CD4-positive, CD25-positive, alpha-beta regulatory T cell (primary cell): ENCODE results near the gene GTPBP2. TPM values are rescaled to one million over a fixed set of nuclear protein-coding genes. Genes with fewer than 3 reads are reported as not detected.

Experiments used
- ATAC-seq, 2 donors: fragments of 150-1000 bp; cut with Tn5 transposase; one replicate each; pipeline ENCODE4 v1.10.0; 2021; ENCODE audit warnings: low read depth in 2 of 2, moderate number of reproducible peaks in 2 of 2, moderate library complexity in 1 of 2
- DNase-seq, 3 donors: peaks; one replicate each; pipeline versions ENCODE4 v3.0.0 to v3.0.0-alpha.2; 2012 to 2022; ENCODE audit warnings: mixed read lengths in 1 of 3
- H3K27ac ChIP-seq: one replicate; pipeline ENCODE4 v1.7.0; 2013; ENCODE audit warnings: mild to moderate bottlenecking, low read length; ENCODE audit not compliant: insufficient read depth, poor library complexity, severe bottlenecking
- H3K27me3 ChIP-seq: one replicate; pipeline ENCODE4 v1.7.0; 2013; ENCODE audit warnings: low read length; ENCODE audit not compliant: control insufficient read depth, insufficient read depth
- H3K36me3 ChIP-seq: one replicate; pipeline ENCODE4 v1.7.0; 2013; ENCODE audit warnings: mild to moderate bottlenecking, low read length, moderate library complexity; ENCODE audit not compliant: control insufficient read depth, insufficient read depth
- H3K4me1 ChIP-seq: 2 replicates; pipeline ENCODE4 v1.7.0; 2013; ENCODE audit warnings: mild to moderate bottlenecking, low read length; ENCODE audit not compliant: insufficient read depth, control insufficient read depth, poor library complexity, severe bottlenecking
- H3K4me3 ChIP-seq: one replicate; pipeline ENCODE4 v1.7.0; 2013; ENCODE audit warnings: low read depth, mild to moderate bottlenecking, low read length, moderate library complexity
- H3K9me3 ChIP-seq, 2 experiments: 1 replicate in 1 of 2; 2 replicates in 1 of 2; pipeline ENCODE4 v1.7.0; 2013; ENCODE audit warnings: low read length in 2 of 2, mild to moderate bottlenecking in 1 of 2, moderate library complexity in 1 of 2; ENCODE audit not compliant: control insufficient read depth in 2 of 2
- H3K27ac Mint-ChIP-seq, 3 donors: one replicate each; pipeline ENCODE4 v1.8.0; 2020 to 2022; ENCODE audit warnings: mild to moderate bottlenecking in 3 of 3, mixed read lengths in 3 of 3, moderate library complexity in 2 of 3
- H3K27me3 Mint-ChIP-seq: one replicate; pipeline ENCODE4 v1.8.0; 2022; ENCODE audit warnings: mild to moderate bottlenecking, mixed read lengths
- H3K36me3 Mint-ChIP-seq: one replicate; pipeline ENCODE4 v1.8.0; 2020; ENCODE audit warnings: mixed read lengths
- H3K4me1 Mint-ChIP-seq, 4 donors: one replicate each; pipeline ENCODE4 v1.8.0; 2020 to 2022; ENCODE audit warnings: mixed read lengths in 4 of 4, mild to moderate bottlenecking in 1 of 4
- H3K4me3 Mint-ChIP-seq, 4 donors: one replicate each; pipeline ENCODE4 v1.8.0; 2020 to 2022; ENCODE audit warnings: mild to moderate bottlenecking in 4 of 4, mixed read lengths in 4 of 4, moderate library complexity in 3 of 4
- H3K9me3 Mint-ChIP-seq, 7 donors: one replicate each; pipeline ENCODE4 v1.8.0; 2020 to 2022; ENCODE audit warnings: mixed read lengths in 7 of 7, mild to moderate bottlenecking in 3 of 7, moderate library complexity in 2 of 7
- polyA plus RNA-seq, 4 donors: library from polyadenylated mRNA; unstranded; fragments of 300-500 nt; fragmentation: Illumina TruSeq; gene quantifications; one replicate each; pipeline ENCODE4 v1.2.3, GENCODE V29; 2021
- total RNA-seq: library from RNA; stranded (reverse); gene quantifications from one replicate; pipeline ENCODE4 v1.2.3, GENCODE V29; 2022

GTPBP2 gene, protein sequence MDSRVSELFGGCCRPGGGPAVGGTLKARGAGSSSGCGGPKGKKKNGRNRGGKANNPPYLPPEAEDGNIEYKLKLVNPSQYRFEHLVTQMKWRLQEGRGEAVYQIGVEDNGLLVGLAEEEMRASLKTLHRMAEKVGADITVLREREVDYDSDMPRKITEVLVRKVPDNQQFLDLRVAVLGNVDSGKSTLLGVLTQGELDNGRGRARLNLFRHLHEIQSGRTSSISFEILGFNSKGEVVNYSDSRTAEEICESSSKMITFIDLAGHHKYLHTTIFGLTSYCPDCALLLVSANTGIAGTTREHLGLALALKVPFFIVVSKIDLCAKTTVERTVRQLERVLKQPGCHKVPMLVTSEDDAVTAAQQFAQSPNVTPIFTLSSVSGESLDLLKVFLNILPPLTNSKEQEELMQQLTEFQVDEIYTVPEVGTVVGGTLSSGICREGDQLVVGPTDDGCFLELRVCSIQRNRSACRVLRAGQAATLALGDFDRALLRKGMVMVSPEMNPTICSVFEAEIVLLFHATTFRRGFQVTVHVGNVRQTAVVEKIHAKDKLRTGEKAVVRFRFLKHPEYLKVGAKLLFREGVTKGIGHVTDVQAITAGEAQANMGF
- 49.9 TPM for total RNA-seq
- 1 to 10 TPM; 1.5 to 4.0 (median 2.3) TPM for polyA plus RNA-seq

GRCh38 chr6:43629104-43629504 is at the start of gene GTPBP2:
Gene GTPBP2, minus strand, starts transcription at chr6:43629264. Its CDS starts 102 bp downstream, at chr6:43629162.
- peaks cover 23% of the 10 kb centered on the region for H3K36me3 ChIP-seq
- H3K4me3 Mint-ChIP-seq = peak within 1 kb of the TSS; percentile 99 to 100 (median 100)
- H3K27ac ChIP-seq = peak within 1 kb of the TSS; percentile 87
- H3K27me3 ChIP-seq = no peaks in the 10 kb centered on the region
- peaks cover 7% of the 10 kb centered on the region for H3K36me3 Mint-ChIP-seq
- peak within 1 kb of the TSS; percentile 93 to 98 (median 98) for H3K27ac Mint-ChIP-seq
- no peaks in the 10 kb centered on the region for H3K9me3 ChIP-seq
- H3K4me1 Mint-ChIP-seq = peaks cover 15 to 42% (median 28%) of the 10 kb centered on the region in 4 donors
- H3K9me3 Mint-ChIP-seq = no peaks in the 10 kb centered on the region
- ATAC-seq (peak; percentile 90 to 91), DNase-seq (peak; percentile 93 to 99 (median 97))
- H3K27me3 Mint-ChIP-seq = no peaks in the 10 kb centered on the region
- H3K4me3 ChIP-seq = peak within 1 kb of the TSS; percentile 89
- peaks cover 27% of the 10 kb centered on the region for H3K4me1 ChIP-seq

- H3K4me1 ChIP-seq = no peaks in the 10 kb centered on the region
- H3K9me3 ChIP-seq = no peaks in the 10 kb centered on the region
- no peak overlapping the region for H3K27ac Mint-ChIP-seq
- no peak overlapping the region for H3K4me3 Mint-ChIP-seq
- no peak overlapping the region for H3K4me3 ChIP-seq
- H3K27ac ChIP-seq = no peak overlapping the region
- H3K4me1 Mint-ChIP-seq = peaks cover 5 to 22% (median 16%) of the 10 kb centered on the region in 4 donors
- ATAC-seq = no peak
- H3K36me3 Mint-ChIP-seq = peaks cover 31% of the 10 kb centered on the region
- no peaks in the 10 kb centered on the region for H3K27me3 ChIP-seq
- DNase-seq = no peak
- H3K36me3 ChIP-seq = peaks cover 82% of the 10 kb centered on the region
- H3K27me3 Mint-ChIP-seq = no peaks in the 10 kb centered on the region
- H3K9me3 Mint-ChIP-seq = no peaks in the 10 kb centered on the region
These were observed 49.3 kb upstream of the GTPBP2 start for GRCh38 chr6:43678341-43678740.

- H3K27ac Mint-ChIP-seq = peak overlapping the region in 1 of 3 donors; percentile 59
These were observed 48.7 kb upstream of the GTPBP2 start for GRCh38 chr6:43677759-43678158.

GRCh38 chr6:43676962-43677606 is 48.0 kb upstream of the GTPBP2 start:
- no peak for ATAC-seq
- no peak for DNase-seq
- H3K4me3 Mint-ChIP-seq = no peak overlapping the region
- Histone ChIP-seq H3K4me1 (no peaks in the 10 kb centered on the region), H3K36me3 (peaks cover 89% of the 10 kb centered on the region), H3K27me3 (no peaks in the 10 kb centered on the region), H3K27ac (no peak overlapping the region), H3K9me3 (no peaks in the 10 kb centered on the region), H3K4me3 (no peak overlapping the region)
- H3K36me3 Mint-ChIP-seq = peaks cover 28% of the 10 kb centered on the region
- peaks cover 0 to 11% (median 6%) of the 10 kb centered on the region in 4 donors for H3K4me1 Mint-ChIP-seq
- H3K27me3 Mint-ChIP-seq = no peaks in the 10 kb centered on the region
- H3K9me3 Mint-ChIP-seq = no peaks in the 10 kb centered on the region
- H3K27ac Mint-ChIP-seq = peak overlapping the region in 1 of 3 donors; percentile 20

More at GRCh38 chr6:43677759-43678158, 48.7 kb upstream of the GTPBP2 start:
- Mint-ChIP-seq H3K4me1 (peaks cover 0 to 17% (median 10%) of the 10 kb centered on the region in 4 donors), H3K9me3 (no peaks in the 10 kb centered on the region), H3K27me3 (no peaks in the 10 kb centered on the region), H3K36me3 (peaks cover 28% of the 10 kb centered on the region), H3K4me3 (no peak overlapping the region)
- H3K4me3 ChIP-seq = no peak overlapping the region
- ATAC-seq (no peak), DNase-seq (no peak)
- H3K4me1 ChIP-seq = no peaks in the 10 kb centered on the region
- H3K36me3 ChIP-seq = peaks cover 85% of the 10 kb centered on the region
- no peak overlapping the region for H3K27ac ChIP-seq
- no peaks in the 10 kb centered on the region for H3K27me3 ChIP-seq
- no peaks in the 10 kb centered on the region for H3K9me3 ChIP-seq

- H3K36me3 ChIP-seq = peaks cover 82% of the 10 kb centered on the region
- no peak for ATAC-seq
- Mint-ChIP-seq H3K27ac (no peak overlapping the region), H3K4me3 (no peak overlapping the region), H3K36me3 (peaks cover 23% of the 10 kb centered on the region), H3K27me3 (no peaks in the 10 kb centered on the region), H3K4me1 (peaks cover 1 to 5% (median 4%) of the 10 kb centered on the region in 4 donors), H3K9me3 (no peaks in the 10 kb centered on the region)
- no peaks in the 10 kb centered on the region for H3K27me3 ChIP-seq
- H3K9me3 ChIP-seq = no peaks in the 10 kb centered on the region
- H3K4me3 ChIP-seq = no peak overlapping the region
- DNase-seq = no peak
- no peaks in the 10 kb centered on the region for H3K4me1 ChIP-seq
- H3K27ac ChIP-seq = no peak overlapping the region
These were observed 45.9 kb upstream of the GTPBP2 start for GRCh38 chr6:43674921-43675320.

GRCh38 chr6:43674291-43674690 is 45.2 kb upstream of the GTPBP2 start:
- Mint-ChIP-seq H3K27ac (no peak overlapping the region), H3K9me3 (no peaks in the 10 kb centered on the region), H3K4me3 (no peak overlapping the region), H3K36me3 (peaks cover 23% of the 10 kb centered on the region), H3K4me1 (peaks cover 1 to 6% (median 5%) of the 10 kb centered on the region in 4 donors), H3K27me3 (no peaks in the 10 kb centered on the region)
- H3K4me3 ChIP-seq = no peak overlapping the region
- no peak for ATAC-seq
- H3K27me3 ChIP-seq = no peaks in the 10 kb centered on the region
- no peaks in the 10 kb centered on the region for H3K4me1 ChIP-seq
- DNase-seq = no peak
- H3K9me3 ChIP-seq = no peaks in the 10 kb centered on the region
- H3K27ac ChIP-seq = no peak overlapping the region
- peaks cover 78% of the 10 kb centered on the region for H3K36me3 ChIP-seq

DNA sequence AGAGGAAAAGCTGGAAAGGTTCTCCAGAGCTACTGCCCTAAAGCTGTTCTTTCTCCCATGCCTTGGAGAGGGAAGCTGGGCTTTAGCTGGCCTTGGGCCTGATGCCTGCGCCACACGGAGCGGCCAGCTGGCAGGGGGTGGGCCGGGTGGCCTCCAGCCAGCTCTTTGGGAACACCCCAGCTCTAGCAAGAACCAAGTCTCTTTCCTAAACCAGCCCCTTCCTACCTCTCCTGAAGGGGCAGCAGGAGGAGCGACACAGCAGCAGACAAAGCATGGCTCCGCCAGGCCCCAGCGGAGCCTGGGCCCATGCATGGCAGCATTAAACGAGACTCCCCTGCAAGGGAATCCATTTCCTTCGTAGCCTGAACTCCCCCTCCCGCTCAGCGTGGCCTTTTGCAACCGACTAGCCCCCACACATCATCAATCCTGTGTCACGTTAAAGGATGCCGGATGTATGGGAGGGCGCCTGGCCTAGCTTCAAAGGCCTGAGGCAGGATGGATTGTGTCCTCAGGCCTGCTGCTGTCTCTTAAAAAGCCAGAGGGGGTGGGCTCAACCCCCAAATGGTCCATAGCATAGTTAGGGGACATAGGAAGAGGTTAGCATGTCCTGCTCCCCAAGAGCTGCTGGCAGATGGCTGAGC is 44.5 kb upstream of the GTPBP2 start:
- Mint-ChIP-seq H3K9me3 (no peaks in the 10 kb centered on the region), H3K36me3 (peaks cover 23% of the 10 kb centered on the region), H3K4me1 (peaks cover 1 to 6% (median 5%) of the 10 kb centered on the region in 4 donors)

More for the DNA sequence above, 44.5 kb upstream of the GTPBP2 start:
- Histone ChIP-seq H3K4me1 (no peaks in the 10 kb centered on the region), H3K4me3 (no peak overlapping the region), H3K27me3 (no peaks in the 10 kb centered on the region), H3K36me3 (peaks cover 70% of the 10 kb centered on the region), H3K27ac (no peak overlapping the region), H3K9me3 (no peaks in the 10 kb centered on the region)
- H3K27ac Mint-ChIP-seq = peak overlapping the region in 1 of 3 donors; percentile 36
- ATAC-seq (no peak), DNase-seq (no peak)
- H3K27me3 Mint-ChIP-seq = no peaks in the 10 kb centered on the region
- no peak overlapping the region for H3K4me3 Mint-ChIP-seq
